Breast epithelium (tissue), 3 donors: ENCODE data around the gene DSPP.

Source experiments
- CTCF ChIP-seq, 3 donors: fragments of 450-650 bp; IDR thresholded peaks; one replicate each; pipeline ENCODE4 v1.5.1; 2016 to 2017; ENCODE audit warnings: antibody characterized with exemption in 3 of 3, mild to moderate bottlenecking in 3 of 3, moderate library complexity in 3 of 3
- POLR2A ChIP-seq: fragments of 450-650 bp; IDR thresholded peaks from one replicate; pipeline ENCODE4 v1.6.1; 2016; ENCODE audit warnings: antibody characterized with exemption, mild to moderate bottlenecking, moderate library complexity
- POLR2AphosphoS5 ChIP-seq, 3 donors: sonication (generic); formaldehyde crosslinking; IDR thresholded peaks; one replicate each; pipeline ENCODE4 v1.6.1; 2017; ENCODE audit warnings: antibody characterized with exemption in 3 of 3

DNA sequence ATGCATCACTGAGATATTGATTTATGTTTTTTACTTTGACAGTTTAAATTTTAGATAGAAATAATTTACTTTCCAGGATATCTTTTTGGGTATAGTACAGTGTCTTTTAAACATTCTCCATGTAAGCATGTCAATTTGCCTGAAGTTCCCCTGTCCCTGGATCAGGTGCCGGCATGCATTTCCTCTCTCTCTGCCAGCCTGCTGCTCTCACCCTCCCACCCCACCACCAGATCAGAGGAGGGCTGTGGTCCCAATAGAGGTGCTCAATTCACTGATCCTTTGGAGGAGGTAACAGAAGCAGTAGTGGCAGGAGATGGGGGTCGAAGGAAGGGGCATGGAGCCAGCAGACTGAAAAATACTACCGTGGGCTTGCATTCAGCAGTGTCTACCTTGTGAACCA, 28.3 kb upstream of the DSPP start:
- no peak for TF ChIP-seq CTCF (IDR thresholded peaks at IDR 0.05)
- no peak for TF ChIP-seq POLR2A
- TF ChIP-seq POLR2AphosphoS5 (IDR thresholded peaks at IDR 0.05) = no peak
